K562 (cell line): ENCODE measurements around the gene DENND1A. TPM values are rescaled to one million over a fixed set of nuclear protein-coding genes. Genes with fewer than 3 reads are reported as not detected.
A peak's percentile ranks its signal among the peaks of the same experiment; 100 is the strongest.

Experiments used
- BRD4 ChIP-seq: fragments of 200-600 bp; sonication (generic); IDR thresholded peaks from 2 replicates; pipeline ENCODE4 v1.6.1; 2017; ENCODE audit warnings: inconsistent platforms
- MAFG ChIP-seq: fragments of 450-650 bp; conservative IDR thresholded peaks from 2 replicates; pipeline ENCODE4 v1.6.1; 2016; ENCODE audit warnings: missing genetic modification characterization, missing compliant biosample characterization
- MYNN ChIP-seq, 2 experiments: sonication (generic); formaldehyde crosslinking in 1 of 2; IDR thresholded peaks; 2 replicates each; pipeline versions ENCODE4 v1.5.0 to v1.6.1; 2016 to 2020; ENCODE audit warnings: antibody characterized with exemption in 1 of 2, missing genetic modification reagents in 1 of 2
- NONO ChIP-seq, 2 experiments: fragments of 200-400 bp in 1 of 2; fragments of 450-650 bp in 1 of 2; formaldehyde crosslinking in 1 of 2; IDR thresholded peaks; 2 replicates each; pipeline ENCODE4 v1.6.1; 2017; ENCODE audit warnings: low read depth in 2 of 2, mild to moderate bottlenecking in 2 of 2, moderate library complexity in 2 of 2, low read length in 1 of 2
- PHB ChIP-seq: fragments of 250-450 bp; sonication (Bioruptor Pico); IDR thresholded peaks from 2 replicates; pipeline ENCODE4 v1.5.0; 2021
- RCOR1 ChIP-seq, 2 experiments: IDR thresholded peaks; 2 replicates each; pipeline ENCODE4 v1.6.1; 2012; ENCODE audit warnings: low read depth in 2 of 2, low read length in 2 of 2, borderline replicate concordance in 1 of 2, improper control_type of control experiment in 1 of 2
- SPI1 ChIP-seq: IDR thresholded peaks from 2 replicates; pipeline ENCODE4 v1.6.1; 2011; ENCODE audit warnings: low read depth, low read length, control low read depth, borderline replicate concordance
- ZEB2 ChIP-seq: fragments of 450-650 bp; IDR thresholded peaks from 2 replicates; pipeline ENCODE4 v1.6.1; 2016
- ZNF253 ChIP-seq: fragments of 250-450 bp; sonication (Bioruptor Pico); conservative IDR thresholded peaks from 2 replicates; pipeline ENCODE4 v1.6.1; 2021; ENCODE audit warnings: mild to moderate bottlenecking
- polyA plus RNA-seq, 8 experiments: library from polyadenylated mRNA; depleted of rRNA in 4 of 8; stranded (reverse) in 5 of 8; unstranded in 3 of 8; fragments of >200 nt; fragmentation: Nextera tagmentation in 2 of 8; fragmentation: Illumina TruSeq in 1 of 8; extraction: Ambion mirVana in 2 of 8; extraction: Trizol in 1 of 8; gene quantifications; 2 replicates each; pipeline versions ENCODE4 v1.2.1 to v1.2.3, GENCODE V29; 2011 to 2014; ENCODE audit warnings: inconsistent platforms in 1 of 8, missing spikeins in 1 of 8
- total RNA-seq, 7 experiments: library from RNA; depleted of rRNA in 6 of 7; stranded (reverse); fragments of >200 nt in 6 of 7; fragmentation: Illumina TruSeq in 2 of 7; extraction: Trizol in 2 of 7; gene quantifications; 2 replicates each; pipeline versions ENCODE4 v1.2.1 to v1.2.3, GENCODE V29; 2011 to 2021; ENCODE audit warnings: low replicate concordance in 1 of 7
- TF ChIP-seq, protein P1 (sequence below): fragments of 250-450 bp; sonication (Bioruptor Pico); IDR thresholded peaks from 2 replicates; pipeline ENCODE4 v1.8.0; 2021; ENCODE audit warnings: moderate library complexity, mild to moderate bottlenecking, inconsistent platforms
- TF ChIP-seq, protein P2 (sequence below), 2 experiments: IDR thresholded peaks in 1 of 2; conservative IDR thresholded peaks in 1 of 2; 2 replicates each; pipeline ENCODE4 v1.6.1; 2016; ENCODE audit warnings: low read depth in 2 of 2, mild to moderate bottlenecking in 1 of 2, missing compliant biosample characterization in 1 of 2, missing genetic modification characterization in 1 of 2, moderate library complexity in 1 of 2
- TF ChIP-seq, protein P3 (sequence below): sonication (generic); formaldehyde crosslinking; IDR thresholded peaks from 2 replicates; pipeline ENCODE4 v1.8.1; 2022; ENCODE audit warnings: missing genetic modification reagents
- TF ChIP-seq, protein P4 (sequence below): sonication (generic); formaldehyde crosslinking; IDR thresholded peaks from 2 replicates; pipeline ENCODE4 v1.8.0; 2022; ENCODE audit warnings: missing genetic modification reagents, mild to moderate bottlenecking, moderate library complexity, borderline replicate concordance
- TF ChIP-seq, protein P5 (sequence below): fragments of 250-450 bp; sonication (Bioruptor Pico); IDR thresholded peaks from 2 replicates; pipeline ENCODE4 v1.5.0; 2021

Gene DENND1A
- total and polyA plus RNA-seq, 9 of the 15 experiments (the other 6 are each of a cell fraction or from before 2014, with no cell fraction given), result 7.6 to 29.5 (median 15.7) TPM

DNA sequence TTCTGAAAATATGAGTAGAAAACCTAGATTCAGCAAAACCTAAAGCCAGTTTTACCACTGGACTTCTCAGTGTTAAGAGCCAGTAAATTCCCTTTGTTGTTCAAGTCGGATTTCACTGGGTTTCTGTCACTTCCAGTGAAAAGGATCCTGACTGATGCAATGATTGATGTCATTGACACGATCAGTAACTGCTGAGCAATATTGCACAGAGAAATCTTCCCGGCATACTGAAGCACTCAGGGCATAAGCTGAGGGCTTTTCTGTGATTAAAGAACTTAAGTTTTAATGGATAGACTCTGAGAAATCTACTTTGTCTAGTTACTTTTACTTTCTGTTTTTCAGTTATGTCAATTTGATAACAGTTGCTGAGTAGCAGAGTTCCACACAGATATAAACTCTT is 61.9 kb downstream of the DENND1A start (continued):
- TF ChIP-seq NONO (IDR thresholded peaks at IDR 0.05; ENCODE audit: low read depth in 2 of 2, low read length in 1 of 2) (no peak), ZNF253 (CRISPR knock-in tag) (no peak), BRD4 (no peak), ZEB2 (no peak), MAFG (tag) (no peak), SPI1 (no peak), MYNN (IDR thresholded peaks at IDR 0.05) (no peak), MYNN (CRISPR knock-in tag; IDR thresholded peaks at IDR 0.05) (no peak), PHB (no peak), RCOR1 (IDR thresholded peaks at IDR 0.05; ENCODE audit: borderline replicate concordance in 1 of 2, low read depth in 2 of 2, low read length in 2 of 2) (no peak)
- TF ChIP-seq, protein P1, sequence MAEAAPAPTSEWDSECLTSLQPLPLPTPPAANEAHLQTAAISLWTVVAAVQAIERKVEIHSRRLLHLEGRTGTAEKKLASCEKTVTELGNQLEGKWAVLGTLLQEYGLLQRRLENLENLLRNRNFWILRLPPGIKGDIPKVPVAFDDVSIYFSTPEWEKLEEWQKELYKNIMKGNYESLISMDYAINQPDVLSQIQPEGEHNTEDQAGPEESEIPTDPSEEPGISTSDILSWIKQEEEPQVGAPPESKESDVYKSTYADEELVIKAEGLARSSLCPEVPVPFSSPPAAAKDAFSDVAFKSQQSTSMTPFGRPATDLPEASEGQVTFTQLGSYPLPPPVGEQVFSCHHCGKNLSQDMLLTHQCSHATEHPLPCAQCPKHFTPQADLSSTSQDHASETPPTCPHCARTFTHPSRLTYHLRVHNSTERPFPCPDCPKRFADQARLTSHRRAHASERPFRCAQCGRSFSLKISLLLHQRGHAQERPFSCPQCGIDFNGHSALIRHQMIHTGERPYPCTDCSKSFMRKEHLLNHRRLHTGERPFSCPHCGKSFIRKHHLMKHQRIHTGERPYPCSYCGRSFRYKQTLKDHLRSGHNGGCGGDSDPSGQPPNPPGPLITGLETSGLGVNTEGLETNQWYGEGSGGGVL (CRISPR knock-in tag), result no peak
- TF ChIP-seq, protein P2, sequence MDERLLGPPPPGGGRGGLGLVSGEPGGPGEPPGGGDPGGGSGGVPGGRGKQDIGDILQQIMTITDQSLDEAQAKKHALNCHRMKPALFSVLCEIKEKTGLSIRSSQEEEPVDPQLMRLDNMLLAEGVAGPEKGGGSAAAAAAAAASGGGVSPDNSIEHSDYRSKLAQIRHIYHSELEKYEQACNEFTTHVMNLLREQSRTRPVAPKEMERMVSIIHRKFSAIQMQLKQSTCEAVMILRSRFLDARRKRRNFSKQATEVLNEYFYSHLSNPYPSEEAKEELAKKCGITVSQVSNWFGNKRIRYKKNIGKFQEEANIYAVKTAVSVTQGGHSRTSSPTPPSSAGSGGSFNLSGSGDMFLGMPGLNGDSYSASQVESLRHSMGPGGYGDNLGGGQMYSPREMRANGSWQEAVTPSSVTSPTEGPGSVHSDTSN (CRISPR knock-in tag; IDR thresholded peaks at IDR 0.05; ENCODE audit: low read depth), result no peak
- TF ChIP-seq, protein P2 (tag; conservative IDR thresholded peaks at IDR 0.05; ENCODE audit: low read depth), result peak; percentile 58
- TF ChIP-seq, protein P3, sequence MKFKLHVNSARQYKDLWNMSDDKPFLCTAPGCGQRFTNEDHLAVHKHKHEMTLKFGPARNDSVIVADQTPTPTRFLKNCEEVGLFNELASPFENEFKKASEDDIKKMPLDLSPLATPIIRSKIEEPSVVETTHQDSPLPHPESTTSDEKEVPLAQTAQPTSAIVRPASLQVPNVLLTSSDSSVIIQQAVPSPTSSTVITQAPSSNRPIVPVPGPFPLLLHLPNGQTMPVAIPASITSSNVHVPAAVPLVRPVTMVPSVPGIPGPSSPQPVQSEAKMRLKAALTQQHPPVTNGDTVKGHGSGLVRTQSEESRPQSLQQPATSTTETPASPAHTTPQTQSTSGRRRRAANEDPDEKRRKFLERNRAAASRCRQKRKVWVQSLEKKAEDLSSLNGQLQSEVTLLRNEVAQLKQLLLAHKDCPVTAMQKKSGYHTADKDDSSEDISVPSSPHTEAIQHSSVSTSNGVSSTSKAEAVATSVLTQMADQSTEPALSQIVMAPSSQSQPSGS, result no peak
- TF ChIP-seq, protein P4, sequence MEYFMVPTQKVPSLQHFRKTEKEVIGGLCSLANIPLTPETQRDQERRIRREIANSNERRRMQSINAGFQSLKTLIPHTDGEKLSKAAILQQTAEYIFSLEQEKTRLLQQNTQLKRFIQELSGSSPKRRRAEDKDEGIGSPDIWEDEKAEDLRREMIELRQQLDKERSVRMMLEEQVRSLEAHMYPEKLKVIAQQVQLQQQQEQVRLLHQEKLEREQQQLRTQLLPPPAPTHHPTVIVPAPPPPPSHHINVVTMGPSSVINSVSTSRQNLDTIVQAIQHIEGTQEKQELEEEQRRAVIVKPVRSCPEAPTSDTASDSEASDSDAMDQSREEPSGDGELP (CRISPR knock-in tag), result no peak
- TF ChIP-seq, protein P5, sequence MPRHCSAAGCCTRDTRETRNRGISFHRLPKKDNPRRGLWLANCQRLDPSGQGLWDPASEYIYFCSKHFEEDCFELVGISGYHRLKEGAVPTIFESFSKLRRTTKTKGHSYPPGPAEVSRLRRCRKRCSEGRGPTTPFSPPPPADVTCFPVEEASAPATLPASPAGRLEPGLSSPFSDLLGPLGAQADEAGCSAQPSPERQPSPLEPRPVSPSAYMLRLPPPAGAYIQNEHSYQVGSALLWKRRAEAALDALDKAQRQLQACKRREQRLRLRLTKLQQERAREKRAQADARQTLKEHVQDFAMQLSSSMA (CRISPR knock-in tag), result no peak
